NB4 (cell line): ENCODE measurements around the gene FASN.

Experiments
- DNase-seq: peaks from one replicate; pipeline ENCODE4 v3.0.0; 2010; ENCODE audit warnings: low read depth
- H3K4me3 ChIP-seq: one replicate; pipeline ENCODE4 v1.5.1; 2011; ENCODE audit warnings: mild to moderate bottlenecking, low read depth, low read length, moderate library complexity
- CTCF ChIP-seq: IDR thresholded peaks from one replicate; pipeline ENCODE4 v1.5.1; 2012; ENCODE audit warnings: low read depth, low read length
- MAX ChIP-seq: IDR thresholded peaks from 2 replicates; pipeline ENCODE4 v1.6.1; 2011; ENCODE audit warnings: low read depth, low read length
- MYC ChIP-seq: IDR thresholded peaks from 2 replicates; pipeline ENCODE4 v1.6.1; 2011; ENCODE audit warnings: low read depth, low read length
- POLR2A ChIP-seq: IDR thresholded peaks from 2 replicates; pipeline ENCODE4 v1.6.1; 2011; ENCODE audit warnings: mild to moderate bottlenecking; ENCODE audit not compliant: insufficient read length; ENCODE audit errors: extremely low read depth

The FASN gene

GRCh38 chr17:82084373-82085030 lies 13.5 kb downstream of the FASN start:
- TF ChIP-seq POLR2A, result peak; percentile 21
- TF ChIP-seq MYC, result no peak
- no peak for TF ChIP-seq CTCF
- no peak for TF ChIP-seq MAX
- H3K4me3 ChIP-seq, result no peak overlapping the region
- no peak for DNase-seq

GRCh38 chr17:82083533-82084359 lies 14.3 kb downstream of the FASN start:
- TF ChIP-seq CTCF, result no peak
- TF ChIP-seq POLR2A, result peak; percentile 9
- TF ChIP-seq MYC, result no peak
- no peak for TF ChIP-seq MAX
- no peak overlapping the region for H3K4me3 ChIP-seq
- no peak for DNase-seq

- H3K4me3 ChIP-seq, result no peak overlapping the region
- TF ChIP-seq CTCF (no peak), MYC (no peak)
- DNase-seq, result no peak
Measured at GRCh38 chr17:82083009-82083408, 15.0 kb downstream of the FASN start.

- no peak for DNase-seq
- TF ChIP-seq MYC, result no peak
- no peak for TF ChIP-seq CTCF
- TF ChIP-seq MAX, result no peak
- no peak for TF ChIP-seq POLR2A
- H3K4me3 ChIP-seq, result no peak overlapping the region
Measured at GRCh38 chr17:82082456-82082855, 15.6 kb downstream of the FASN start.

GRCh38 chr17:82081966-82082365 lies 16.1 kb downstream of the FASN start:
- TF ChIP-seq MAX (no peak), POLR2A (peak; percentile 6)
- no peak for DNase-seq
- no peak overlapping the region for H3K4me3 ChIP-seq

- DNase-seq, result no peak
- TF ChIP-seq MAX, result no peak
- no peak overlapping the region for H3K4me3 ChIP-seq
Measured at GRCh38 chr17:82081546-82081945, 16.5 kb downstream of the FASN start.
